Sigmoid colon (tissue), 7 donors: Measurements from ENCODE around the gene PI4KA. TPM values are rescaled to one million over a fixed set of nuclear protein-coding genes. Genes with fewer than 3 reads are reported as not detected.

Experiments
- DNase-seq: peaks from one replicate; pipeline ENCODE4 v3.0.0-alpha.2; 2019
- H3K27ac ChIP-seq, 4 donors: fragments of 200-600 bp; sonication (generic); one replicate each; pipeline ENCODE4 v1.5.1; 2016 to 2019; ENCODE audit warnings: mild to moderate bottlenecking in 1 of 4
- H3K27me3 ChIP-seq, 3 donors: fragments of 200-600 bp; sonication (generic); one replicate each; pipeline ENCODE4 v1.5.1; 2019; ENCODE audit warnings: mild to moderate bottlenecking in 1 of 3
- H3K36me3 ChIP-seq, 4 donors: fragments of 200-600 bp; sonication (generic); one replicate each; pipeline ENCODE4 v1.5.1; 2016 to 2019
- H3K4me1 ChIP-seq, 4 donors: fragments of 200-600 bp; sonication (generic); one replicate each; pipeline ENCODE4 v1.5.1; 2017 to 2019
- H3K4me3 ChIP-seq, 4 donors: fragments of 200-600 bp; sonication (generic); one replicate each; pipeline ENCODE4 v1.5.1; 2017 to 2019; ENCODE audit warnings: mild to moderate bottlenecking in 2 of 4, moderate library complexity in 1 of 4
- H3K9me3 ChIP-seq, 4 donors: fragments of 200-600 bp in 3 of 4; sonication (generic) in 3 of 4; one replicate each; pipeline versions ENCODE4 v1.5.1 to v1.6.1; 2013 to 2019
- EP300 ChIP-seq, 4 donors: sonication (generic); formaldehyde crosslinking; IDR thresholded peaks; one replicate each; pipeline ENCODE4 v1.6.1; 2017; ENCODE audit warnings: antibody characterized with exemption in 4 of 4
- POLR2A ChIP-seq, 2 donors: fragments of 450-650 bp; IDR thresholded peaks; one replicate each; pipeline ENCODE4 v1.6.1; 2016; ENCODE audit warnings: antibody characterized with exemption in 2 of 2, mild to moderate bottlenecking in 2 of 2, moderate library complexity in 2 of 2
- POLR2AphosphoS5 ChIP-seq, 4 donors: sonication (generic); formaldehyde crosslinking; IDR thresholded peaks; one replicate each; pipeline ENCODE4 v1.6.1; 2017; ENCODE audit warnings: antibody characterized with exemption in 4 of 4
- whole genome bisulfite sequencing, 2 donors: extraction: QIAGEN DNeasy Blood & Tissue Kit; methylation state at CpG; one replicate each; pipeline ENCODE4 v1.1.7; 2013; 5-methylcytosine and 5-hydroxymethylcytosine counted together
- intact Hi-C: fragments of 100-400 bp; cut with DNase I; formaldehyde crosslinking; loops from one replicate; pipeline ENCODE4 v1.15.1; 2023
- polyA plus RNA-seq, 3 donors: library from polyadenylated mRNA; stranded (reverse); fragments of 200-250 nt; gene quantifications; one replicate each; pipeline ENCODE4 v1.2.3, GENCODE V29; 2013
- total RNA-seq, 4 donors: library from RNA; depleted of rRNA; stranded (reverse); fragments of >200 nt; gene quantifications; one replicate each; pipeline ENCODE4 v1.1.0, GENCODE V29; 2016
- TF ChIP-seq, protein P1 (sequence below), 4 experiments: fragments of 450-650 bp in 3 of 4; fragments of 200-600 bp in 1 of 4; IDR thresholded peaks; one replicate each; pipeline ENCODE4 v1.5.1; 2016 to 2019; ENCODE audit warnings: antibody characterized with exemption in 4 of 4, mild to moderate bottlenecking in 3 of 4, moderate library complexity in 2 of 4
- donor health status: healthy with polysubstance abuse.
- donor health status: Bipolar disorder and iron deficiency.
- donor health status: healthy.

The PI4KA gene
- 100 to 1,000 TPM in 1 of 4 donors, 10 to 100 TPM in 3; 63.5 to 137 (median 75.0) TPM for total RNA-seq
- polyA plus RNA-seq = 10 to 100 TPM; 26.1 to 53.7 (median 26.4) TPM

DNA sequence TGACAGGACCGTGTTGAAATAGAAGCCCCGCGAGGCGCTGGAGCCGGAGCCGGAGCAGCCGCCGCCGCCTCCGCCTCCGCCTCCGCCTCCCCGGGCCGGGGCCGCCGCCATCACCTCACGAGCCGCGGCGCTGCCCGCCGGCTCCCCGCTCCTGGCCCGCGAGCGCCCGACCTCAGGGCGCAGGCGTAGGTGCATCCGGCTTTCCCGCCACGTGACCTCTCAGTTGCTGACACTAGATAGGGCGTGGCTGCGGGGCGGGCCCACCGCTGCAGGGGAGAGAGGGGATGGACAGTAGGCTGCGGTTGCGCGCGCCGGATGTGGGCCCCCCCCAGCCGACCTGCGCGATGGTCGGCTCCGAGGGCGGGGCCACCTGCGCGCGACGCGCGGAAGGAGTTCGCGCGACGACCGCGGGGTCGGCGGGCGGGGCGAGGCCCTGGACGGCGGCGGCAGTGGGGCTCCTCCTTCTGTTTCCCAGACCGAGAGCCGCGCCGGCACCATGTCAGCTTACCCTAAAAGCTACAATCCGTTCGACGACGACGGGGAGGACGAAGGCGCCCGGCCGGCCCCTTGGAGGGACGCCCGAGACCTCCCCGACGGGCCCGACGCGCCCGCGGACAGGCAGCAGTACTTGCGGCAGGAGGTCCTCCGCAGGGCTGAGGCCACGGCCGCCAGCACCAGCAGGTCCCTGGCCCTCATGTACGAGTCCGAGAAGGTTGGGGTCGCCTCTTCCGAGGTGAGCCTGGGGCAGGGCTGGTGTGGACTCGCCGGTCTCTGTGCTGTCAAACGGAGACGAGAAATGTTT is at the start of gene PI4KA, which contains the start of gene SNAP29:
TSS of gene PI4KA (minus strand) at position 197 of the 802 bp plus-strand sequence. CDS start at position 111, 86 bp downstream.
TSS of gene SNAP29 (plus strand) at position 393 of the 802 bp plus-strand sequence. CDS start at position 497, 104 bp downstream.
- Histone ChIP-seq H3K9me3 (no peaks in the 10 kb centered on the region), H3K27me3 (no peaks in the 10 kb centered on the region), H3K4me3 (peak within 1 kb of the TSS; percentile 65 to 97 (median 82)), H3K4me1 (peaks cover 0 to 42% (median 37%) of the 10 kb centered on the region in 4 donors), H3K27ac (peak within 1 kb of the TSS; percentile 90 to 97 (median 93)), H3K36me3 (peaks cover 0 to 2% (median 0%) of the 10 kb centered on the region in 4 donors)
- peak; percentile 100 for DNase-seq
- TF ChIP-seq, protein P1, sequence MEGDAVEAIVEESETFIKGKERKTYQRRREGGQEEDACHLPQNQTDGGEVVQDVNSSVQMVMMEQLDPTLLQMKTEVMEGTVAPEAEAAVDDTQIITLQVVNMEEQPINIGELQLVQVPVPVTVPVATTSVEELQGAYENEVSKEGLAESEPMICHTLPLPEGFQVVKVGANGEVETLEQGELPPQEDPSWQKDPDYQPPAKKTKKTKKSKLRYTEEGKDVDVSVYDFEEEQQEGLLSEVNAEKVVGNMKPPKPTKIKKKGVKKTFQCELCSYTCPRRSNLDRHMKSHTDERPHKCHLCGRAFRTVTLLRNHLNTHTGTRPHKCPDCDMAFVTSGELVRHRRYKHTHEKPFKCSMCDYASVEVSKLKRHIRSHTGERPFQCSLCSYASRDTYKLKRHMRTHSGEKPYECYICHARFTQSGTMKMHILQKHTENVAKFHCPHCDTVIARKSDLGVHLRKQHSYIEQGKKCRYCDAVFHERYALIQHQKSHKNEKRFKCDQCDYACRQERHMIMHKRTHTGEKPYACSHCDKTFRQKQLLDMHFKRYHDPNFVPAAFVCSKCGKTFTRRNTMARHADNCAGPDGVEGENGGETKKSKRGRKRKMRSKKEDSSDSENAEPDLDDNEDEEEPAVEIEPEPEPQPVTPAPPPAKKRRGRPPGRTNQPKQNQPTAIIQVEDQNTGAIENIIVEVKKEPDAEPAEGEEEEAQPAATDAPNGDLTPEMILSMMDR (IDR thresholded peaks at IDR 0.05) = no peak
- TF ChIP-seq POLR2A (IDR thresholded peaks at IDR 0.05) (peak; percentile 32 to 54), POLR2AphosphoS5 (IDR thresholded peaks at IDR 0.05) (peak; percentile 63 to 93 (median 88)), EP300 (IDR thresholded peaks at IDR 0.05) (peak in 1 of 4 donors; percentile 58)
- WGBS, 2 donors = 0% methylated on average over 100 of the region's 100 CpGs
- intact Hi-C loops = loop anchor here (2.0 kb wide), 1 partner anchor 142 kb away; no protein-coding TSS in a partner anchor

DNA sequence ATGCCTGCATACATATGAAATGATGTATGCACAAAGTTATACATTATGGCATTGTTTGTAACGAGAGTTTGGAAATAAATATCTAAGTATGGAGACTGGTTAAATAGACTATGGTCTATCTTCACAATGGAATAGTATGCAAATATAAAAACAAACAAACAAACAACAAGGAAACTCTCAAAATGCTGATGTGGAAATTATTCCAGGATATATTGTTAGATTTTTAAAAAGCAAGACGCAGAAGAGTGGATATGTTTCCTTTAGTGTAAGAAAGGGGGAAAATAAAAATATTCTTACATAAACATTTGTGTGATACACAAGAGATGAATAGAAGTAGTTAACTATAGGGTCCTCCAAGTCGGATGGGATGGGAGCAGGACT is 47.8 kb upstream of the PI4KA start:
- Histone ChIP-seq H3K27me3 (no peaks in the 10 kb centered on the region), H3K4me1 (no peaks in the 10 kb centered on the region), H3K36me3 (no peaks in the 10 kb centered on the region), H3K27ac (no peak overlapping the region), H3K9me3 (no peaks in the 10 kb centered on the region), H3K4me3 (no peak overlapping the region)
- 84 to 85% methylated on average over 3 of the region's 3 CpGs for WGBS, 2 donors
- TF ChIP-seq POLR2A (IDR thresholded peaks at IDR 0.05) = no peak
- TF ChIP-seq, protein P1 (IDR thresholded peaks at IDR 0.05) = no peak
- no peak for TF ChIP-seq EP300 (IDR thresholded peaks at IDR 0.05)
- no peak for TF ChIP-seq POLR2AphosphoS5 (IDR thresholded peaks at IDR 0.05)
- DNase-seq = no peak
- intact Hi-C loops = no loop called here

DNA sequence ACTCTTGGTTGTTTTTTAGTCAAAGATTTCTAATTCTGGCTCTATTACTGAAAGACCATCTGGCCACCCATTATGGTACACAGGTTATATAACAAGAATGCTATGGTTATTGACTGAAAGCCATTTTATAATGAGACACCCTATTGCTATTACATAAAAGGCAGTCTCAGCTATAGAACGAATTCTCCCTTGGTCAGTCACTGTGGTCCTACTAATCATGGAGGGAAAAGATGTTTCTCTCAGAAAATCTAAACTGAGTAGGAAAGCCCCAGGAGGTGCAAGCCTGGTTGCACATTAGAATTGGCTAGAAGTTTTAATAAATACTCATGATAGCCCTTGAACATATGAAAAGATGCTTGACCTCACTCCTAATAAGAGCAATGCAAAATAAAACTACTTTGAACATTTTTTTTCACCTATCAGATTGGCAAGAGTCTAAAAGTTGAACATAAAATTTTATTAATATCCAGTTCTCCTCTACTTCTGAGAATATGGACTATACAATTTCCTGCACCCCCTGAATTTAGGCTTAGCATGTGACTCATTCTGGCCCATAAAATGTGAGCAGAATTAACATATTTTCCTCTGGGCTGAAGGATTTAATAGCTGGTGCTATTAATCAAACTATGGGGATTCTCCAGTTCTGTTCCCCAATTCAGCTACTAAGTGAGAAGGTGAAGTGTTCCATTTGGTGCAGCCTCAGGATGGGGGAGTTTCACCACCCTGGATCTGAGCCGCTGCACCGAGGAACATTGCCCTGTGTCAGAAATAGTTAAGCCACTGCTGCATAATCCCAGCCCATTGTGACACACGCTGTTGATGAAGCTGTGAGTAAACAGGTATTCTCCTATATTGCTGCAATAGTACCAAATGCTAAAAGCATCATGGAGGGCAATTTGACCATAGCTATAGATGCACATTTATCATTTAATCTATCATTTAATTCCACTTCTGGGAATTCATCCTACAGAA is 47.1 kb upstream of the PI4KA start:
- Histone ChIP-seq H3K4me1 (no peaks in the 10 kb centered on the region), H3K9me3 (no peaks in the 10 kb centered on the region), H3K27me3 (no peaks in the 10 kb centered on the region), H3K27ac (no peak overlapping the region), H3K36me3 (no peaks in the 10 kb centered on the region), H3K4me3 (no peak overlapping the region)
- 77 to 78% methylated on average over 4 of the region's 4 CpGs for WGBS, 2 donors
- TF ChIP-seq POLR2A (IDR thresholded peaks at IDR 0.05) = no peak
- TF ChIP-seq, protein P1 (IDR thresholded peaks at IDR 0.05) = no peak
- TF ChIP-seq POLR2AphosphoS5 (IDR thresholded peaks at IDR 0.05) = no peak
- TF ChIP-seq EP300 (IDR thresholded peaks at IDR 0.05) = no peak
- intact Hi-C loops = no loop called here
- DNase-seq = no peak

DNA sequence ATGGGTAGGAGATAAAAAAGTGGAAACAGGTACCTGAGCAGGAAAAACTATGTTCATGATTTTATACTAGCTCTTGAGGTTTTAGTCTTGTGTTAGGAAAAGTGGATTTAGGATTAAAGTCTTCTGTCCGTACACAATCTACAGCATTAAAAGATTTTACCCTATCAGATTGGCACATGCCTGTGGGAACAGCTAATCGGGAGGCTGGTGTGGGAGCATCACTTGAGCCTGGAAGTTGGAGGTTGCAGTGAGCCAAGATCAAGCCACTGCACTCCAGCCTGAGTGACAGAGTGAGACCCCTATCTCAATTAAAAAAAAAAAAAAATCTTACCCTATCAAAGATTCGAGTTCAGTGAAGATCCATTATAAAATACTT is 46.4 kb upstream of the PI4KA start:
- TF ChIP-seq, protein P1 (IDR thresholded peaks at IDR 0.05) = no peak
- TF ChIP-seq EP300 (IDR thresholded peaks at IDR 0.05) (no peak), POLR2A (IDR thresholded peaks at IDR 0.05) (no peak), POLR2AphosphoS5 (IDR thresholded peaks at IDR 0.05) (no peak)
- no peak for DNase-seq

More for the DNA sequence above, 46.4 kb upstream of the PI4KA start:
- Histone ChIP-seq H3K9me3 (no peaks in the 10 kb centered on the region), H3K4me3 (no peak overlapping the region), H3K36me3 (no peaks in the 10 kb centered on the region), H3K27ac (no peak overlapping the region), H3K27me3 (no peaks in the 10 kb centered on the region), H3K4me1 (no peaks in the 10 kb centered on the region)
- 85 to 88% methylated on average over 3 of the region's 3 CpGs for WGBS, 2 donors
- intact Hi-C loops = no loop called here
